Lung (tissue), 12 donors: ENCODE measurements around the gene CSTPP1. TPM values are rescaled to one million over a fixed set of nuclear protein-coding genes. Genes with fewer than 3 reads are reported as not detected.

ENCODE experiments used
- ATAC-seq: fragments of 200-7000 bp; cut with Tn5 transposase; one replicate; pipeline ENCODE4 v1.9.1; 2020; ENCODE audit warnings: moderate number of reproducible peaks; ENCODE audit not compliant: insufficient read depth, low FRiP score
- DNase-seq, 3 donors: peaks; one replicate each; pipeline ENCODE4 v3.0.0-alpha.2; 2013 to 2017
- H3K27ac ChIP-seq, 2 donors: one replicate each; pipeline ENCODE4 v1.5.1; 2013; ENCODE audit warnings: mild to moderate bottlenecking in 2 of 2, moderate library complexity in 2 of 2, control low read depth in 1 of 2, inconsistent platforms in 1 of 2, low read depth in 1 of 2, low read length in 1 of 2
- H3K27me3 ChIP-seq, 3 donors: one replicate each; pipeline ENCODE4 v1.5.1; 2013; ENCODE audit warnings: low read length in 2 of 3; ENCODE audit not compliant: control insufficient read depth in 3 of 3, insufficient read depth in 3 of 3
- H3K36me3 ChIP-seq, 4 donors: one replicate each; pipeline ENCODE4 v1.5.1; 2013; ENCODE audit warnings: low read length in 4 of 4, mild to moderate bottlenecking in 1 of 4, moderate library complexity in 1 of 4; ENCODE audit not compliant: control insufficient read depth in 4 of 4, insufficient read depth in 4 of 4
- H3K4me1 ChIP-seq, 5 donors: one replicate each; pipeline ENCODE4 v1.5.1; 2013; ENCODE audit warnings: low read length in 5 of 5, mild to moderate bottlenecking in 2 of 5, moderate library complexity in 1 of 5; ENCODE audit not compliant: control insufficient read depth in 5 of 5, insufficient read depth in 5 of 5
- H3K4me3 ChIP-seq: one replicate; pipeline ENCODE4 v1.5.1; 2013; ENCODE audit warnings: mild to moderate bottlenecking, control low read depth, moderate library complexity
- H3K9ac ChIP-seq, 2 donors: one replicate each; pipeline ENCODE4 v1.5.1; 2013; ENCODE audit warnings: low read length in 2 of 2, control low read depth in 1 of 2; ENCODE audit not compliant: insufficient read depth in 1 of 2
- H3K9me3 ChIP-seq, 4 donors: one replicate each; pipeline ENCODE4 v1.5.1; 2013; ENCODE audit warnings: low read length in 3 of 4, mild to moderate bottlenecking in 1 of 4, moderate library complexity in 1 of 4; ENCODE audit not compliant: control insufficient read depth in 4 of 4, insufficient read depth in 3 of 4
- WGBS, 2 donors: extraction: QIAGEN DNeasy Blood & Tissue Kit; methylation state at CpG; one replicate each; pipeline ENCODE4 v1.1.7; 2013; 5-methylcytosine and 5-hydroxymethylcytosine counted together
- polyA plus RNA-seq, 2 donors: library from polyadenylated mRNA; stranded (reverse); fragments of 200-250 nt; gene quantifications; one replicate each; pipeline ENCODE4 v1.2.1, GENCODE V29; 2013
- total RNA-seq, 2 donors: library from RNA; depleted of rRNA in 1 of 2; stranded (reverse); fragments of >200 nt in 1 of 2; gene quantifications; one replicate each; pipeline ENCODE4 v1.2.1, GENCODE V29; 2014 to 2021
- TF ChIP-seq, protein P1 (sequence below): IDR thresholded peaks from 2 replicates; pipeline ENCODE4 v1.5.1; 2012; ENCODE audit warnings: mild to moderate bottlenecking; ENCODE audit errors: control extremely low read depth, extremely low read depth
- donor health status: control.
- donor health status: control.
- donor health status: Bipolar disorder and iron deficiency.
- donor health status: healthy.
- donor health status: DM: yes; HTN: yes; CAD: no.

CSTPP1 gene
- total and polyA plus RNA-seq, 4 donors, result 26.0 to 45.8 (median 34.4) TPM

DNA sequence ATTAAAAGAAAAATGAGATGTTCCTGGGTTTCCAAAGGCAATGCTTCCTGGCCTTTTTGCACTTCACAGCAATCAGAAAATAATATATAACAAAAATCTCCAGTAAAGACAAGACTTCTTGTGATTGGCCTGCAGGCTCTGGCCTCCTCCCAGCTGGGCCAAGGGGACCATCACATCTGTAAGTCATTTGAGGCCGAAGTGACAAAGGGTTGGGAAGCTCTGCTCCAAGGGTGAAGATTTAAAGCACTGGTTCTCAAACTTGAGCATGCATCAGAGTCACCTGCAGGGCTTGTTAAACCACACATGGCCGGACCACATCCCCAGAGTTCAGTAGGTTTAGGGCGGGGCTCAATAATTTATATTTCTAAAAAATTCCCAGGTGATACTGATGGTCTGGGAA, 208.0 kb downstream of the CSTPP1 start:
- no peak for ATAC-seq
- TF ChIP-seq, protein P1, sequence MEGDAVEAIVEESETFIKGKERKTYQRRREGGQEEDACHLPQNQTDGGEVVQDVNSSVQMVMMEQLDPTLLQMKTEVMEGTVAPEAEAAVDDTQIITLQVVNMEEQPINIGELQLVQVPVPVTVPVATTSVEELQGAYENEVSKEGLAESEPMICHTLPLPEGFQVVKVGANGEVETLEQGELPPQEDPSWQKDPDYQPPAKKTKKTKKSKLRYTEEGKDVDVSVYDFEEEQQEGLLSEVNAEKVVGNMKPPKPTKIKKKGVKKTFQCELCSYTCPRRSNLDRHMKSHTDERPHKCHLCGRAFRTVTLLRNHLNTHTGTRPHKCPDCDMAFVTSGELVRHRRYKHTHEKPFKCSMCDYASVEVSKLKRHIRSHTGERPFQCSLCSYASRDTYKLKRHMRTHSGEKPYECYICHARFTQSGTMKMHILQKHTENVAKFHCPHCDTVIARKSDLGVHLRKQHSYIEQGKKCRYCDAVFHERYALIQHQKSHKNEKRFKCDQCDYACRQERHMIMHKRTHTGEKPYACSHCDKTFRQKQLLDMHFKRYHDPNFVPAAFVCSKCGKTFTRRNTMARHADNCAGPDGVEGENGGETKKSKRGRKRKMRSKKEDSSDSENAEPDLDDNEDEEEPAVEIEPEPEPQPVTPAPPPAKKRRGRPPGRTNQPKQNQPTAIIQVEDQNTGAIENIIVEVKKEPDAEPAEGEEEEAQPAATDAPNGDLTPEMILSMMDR, result no peak
- Histone ChIP-seq H3K4me3 (no peak overlapping the region), H3K27ac (no peak overlapping the region), H3K27me3 (no peaks in the 10 kb centered on the region), H3K4me1 (peaks cover 0 to 18% (median 4%) of the 10 kb centered on the region in 5 donors), H3K36me3 (peaks cover 0 to 8% (median 1%) of the 10 kb centered on the region in 4 donors), H3K9ac (no peak overlapping the region), H3K9me3 (no peaks in the 10 kb centered on the region)
- no peak for DNase-seq
- WGBS, 2 donors, result 94 to 100% methylated on average over 3 of the region's 3 CpGs

DNA sequence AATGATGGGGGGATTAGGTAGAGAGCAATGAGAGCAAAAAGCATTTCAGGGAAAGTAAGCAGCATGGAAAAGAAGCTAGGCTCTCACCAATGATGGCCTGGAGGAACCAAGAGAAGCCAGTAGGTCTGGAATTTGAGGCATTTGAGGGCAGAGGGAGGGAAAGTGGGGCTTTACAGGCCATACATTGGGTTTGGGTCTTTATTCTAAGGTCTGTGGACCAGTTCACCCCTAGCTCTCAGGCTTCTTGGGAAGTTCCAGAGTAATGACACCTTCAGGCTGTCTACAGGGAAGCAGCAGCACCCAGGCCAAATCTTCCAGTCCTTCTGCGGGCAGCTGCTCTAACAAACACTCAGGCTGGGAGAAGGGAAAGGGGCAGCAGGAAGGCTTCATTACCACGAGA, 210.7 kb downstream of the CSTPP1 start:
- DNase-seq, result no peak
- H3K9ac ChIP-seq, result no peak overlapping the region
- no peak for ATAC-seq
- 87 to 94% methylated on average over 2 of the region's 2 CpGs for WGBS, 2 donors
- H3K4me3 ChIP-seq, result no peak overlapping the region
- no peaks in the 10 kb centered on the region for H3K27me3 ChIP-seq
- no peaks in the 10 kb centered on the region for H3K9me3 ChIP-seq
- peaks cover 0 to 8% (median 0%) of the 10 kb centered on the region in 4 donors for H3K36me3 ChIP-seq
- TF ChIP-seq, protein P1, result no peak
- H3K4me1 ChIP-seq, result peaks cover 0 to 25% (median 7%) of the 10 kb centered on the region in 5 donors
- no peak overlapping the region for H3K27ac ChIP-seq

DNA sequence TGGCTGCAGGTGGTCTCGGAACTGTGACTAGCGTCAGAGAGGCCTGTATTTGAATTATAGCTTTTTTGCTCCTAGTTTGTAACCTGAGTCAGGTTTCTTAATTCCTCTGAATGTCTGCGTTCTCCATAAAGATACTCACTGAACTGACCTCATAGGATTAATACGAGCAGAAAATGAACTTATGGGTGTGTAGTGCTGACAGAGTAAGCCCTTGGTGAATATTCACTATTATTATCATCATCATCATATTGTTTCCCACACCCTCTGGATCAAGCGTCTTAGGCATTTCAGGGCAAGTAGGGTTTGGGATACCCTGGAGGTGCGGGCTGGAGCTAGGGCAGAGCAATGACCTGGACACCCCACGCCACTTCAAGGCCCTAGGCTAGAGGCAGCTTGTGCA, 211.1 kb downstream of the CSTPP1 start:
- no peaks in the 10 kb centered on the region for H3K9me3 ChIP-seq
- no peak overlapping the region for H3K4me3 ChIP-seq
- H3K36me3 ChIP-seq, result peaks cover 0 to 8% (median 0%) of the 10 kb centered on the region in 4 donors
- TF ChIP-seq, protein P1, result no peak
- no peaks in the 10 kb centered on the region for H3K27me3 ChIP-seq
- DNase-seq (no peak), ATAC-seq (no peak)
- no peak overlapping the region for H3K27ac ChIP-seq
- peaks cover 0 to 29% (median 7%) of the 10 kb centered on the region in 5 donors for H3K4me1 ChIP-seq
- H3K9ac ChIP-seq, result no peak overlapping the region
- WGBS, 2 donors, result 97% methylated on average over 7 of the region's 7 CpGs

DNA sequence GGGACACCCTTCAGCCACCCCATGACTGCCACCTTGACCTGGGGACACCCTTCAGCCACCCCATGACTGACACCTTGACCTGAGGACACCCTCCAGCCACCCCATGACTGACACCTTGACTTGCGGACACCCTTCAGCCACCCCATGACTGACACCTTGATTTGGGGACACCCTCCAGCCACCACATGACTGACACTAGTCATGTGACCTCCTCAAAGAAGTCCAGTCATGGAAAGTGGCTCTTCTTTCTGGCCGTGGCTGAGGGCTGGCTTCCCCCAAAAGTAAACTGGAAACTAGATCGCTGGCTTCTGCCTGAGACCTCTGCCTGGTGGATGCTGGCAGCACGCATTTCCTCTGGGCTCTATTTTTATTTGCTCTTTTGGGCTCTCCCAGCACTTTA, 211.7 kb downstream of the CSTPP1 start:
- no peak overlapping the region for H3K27ac ChIP-seq

More for the DNA sequence above, 211.7 kb downstream of the CSTPP1 start:
- 87 to 92% methylated on average over 4 of the region's 4 CpGs for WGBS, 2 donors
- DNase-seq (no peak), ATAC-seq (no peak)
- TF ChIP-seq, protein P1, result no peak
- Histone ChIP-seq H3K36me3 (peaks cover 0 to 8% (median 0%) of the 10 kb centered on the region in 4 donors), H3K9me3 (no peaks in the 10 kb centered on the region), H3K4me3 (no peak overlapping the region), H3K4me1 (peaks cover 0 to 30% (median 7%) of the 10 kb centered on the region in 5 donors), H3K27me3 (no peaks in the 10 kb centered on the region), H3K9ac (no peak overlapping the region)
